Gastrocnemius medialis (tissue), 4 donors: ENCODE results near the gene CFAP57. TPM values are rescaled to one million over a fixed set of nuclear protein-coding genes. Genes with fewer than 3 reads are reported as not detected.

ENCODE experiments used
- ATAC-seq, 2 donors: fragments of 150-250 bp; one replicate each; pipeline ENCODE4 v1.9.1; 2016
- DNase-seq, 2 donors: peaks; one replicate each; pipeline ENCODE4 v3.0.0-alpha.2; 2019
- H3K27ac ChIP-seq, 4 donors: fragments of 200-600 bp; sonication (generic); 1 replicate in 1 of 4; 2 replicates in 3 of 4; pipeline ENCODE4 v1.5.1; 2016 to 2018; ENCODE audit warnings: mild to moderate bottlenecking in 2 of 4, moderate library complexity in 1 of 4
- H3K27me3 ChIP-seq, 3 donors: fragments of 200-600 bp; sonication (generic) in 2 of 3; 1 replicate in 1 of 3; 2 replicates in 2 of 3; pipeline versions ENCODE4 v1.5.1 to v1.6.0; 2016 to 2019; ENCODE audit warnings: mild to moderate bottlenecking in 1 of 3, moderate library complexity in 1 of 3
- H3K36me3 ChIP-seq, 2 donors: fragments of 200-600 bp; sonication (generic) in 1 of 2; one replicate each; pipeline ENCODE4 v1.5.1; 2017 to 2018
- H3K4me1 ChIP-seq, 2 donors: fragments of 200-600 bp; sonication (generic) in 1 of 2; one replicate each; pipeline ENCODE4 v1.5.1; 2016 to 2017; ENCODE audit warnings: mild to moderate bottlenecking in 2 of 2
- H3K4me3 ChIP-seq, 4 donors: fragments of 200-600 bp; sonication (generic) in 3 of 4; 1 replicate in 1 of 4; 2 replicates in 3 of 4; pipeline ENCODE4 v1.5.1; 2016 to 2019; ENCODE audit warnings: mild to moderate bottlenecking in 2 of 4
- H3K9me3 ChIP-seq, 3 donors: fragments of 200-600 bp; sonication (generic) in 2 of 3; 1 replicate in 1 of 3; 2 replicates in 2 of 3; pipeline ENCODE4 v1.5.1; 2016 to 2019
- POLR2A ChIP-seq, 2 donors: fragments of 450-650 bp; IDR thresholded peaks; one replicate each; pipeline ENCODE4 v1.6.1; 2017; ENCODE audit warnings: antibody characterized with exemption in 2 of 2, mild to moderate bottlenecking in 2 of 2, moderate library complexity in 2 of 2
- in situ Hi-C, 4 donors: fragments of 200-750 bp; cut with MboI; loops; one replicate each; pipeline versions ENCODE4 v1.15.0 to v1.8.0; 2017; ENCODE audit warnings: low sequenced_read_pairs in 4 of 4
- intact Hi-C: fragments of 100-400 bp; cut with DNase I; formaldehyde crosslinking; loops from one replicate; pipeline ENCODE4 v1.15.1; 2023; ENCODE audit warnings: low total_unique reads
- total RNA-seq, 4 donors: library from RNA; depleted of rRNA; stranded (reverse); fragments of >200 nt; gene quantifications; one replicate each; pipeline versions ENCODE4 v1.1.0 to v1.2.3, GENCODE V29; 2016
- TF ChIP-seq, protein P1 (sequence below), 5 experiments: fragments of 450-650 bp in 3 of 5; fragments of 200-600 bp in 2 of 5; sonication (generic) in 2 of 5; IDR thresholded peaks in 4 of 5; conservative IDR thresholded peaks in 1 of 5; 1 replicate in 4 of 5; 2 replicates in 1 of 5; pipeline ENCODE4 v1.5.1; 2016 to 2019; ENCODE audit warnings: antibody characterized with exemption in 5 of 5, mild to moderate bottlenecking in 3 of 5, moderate library complexity in 3 of 5

Gene CFAP57
- total RNA-seq, 4 donors from 2014 or later, result 0.10 to 0.13 TPM; not detected in 2

DNA sequence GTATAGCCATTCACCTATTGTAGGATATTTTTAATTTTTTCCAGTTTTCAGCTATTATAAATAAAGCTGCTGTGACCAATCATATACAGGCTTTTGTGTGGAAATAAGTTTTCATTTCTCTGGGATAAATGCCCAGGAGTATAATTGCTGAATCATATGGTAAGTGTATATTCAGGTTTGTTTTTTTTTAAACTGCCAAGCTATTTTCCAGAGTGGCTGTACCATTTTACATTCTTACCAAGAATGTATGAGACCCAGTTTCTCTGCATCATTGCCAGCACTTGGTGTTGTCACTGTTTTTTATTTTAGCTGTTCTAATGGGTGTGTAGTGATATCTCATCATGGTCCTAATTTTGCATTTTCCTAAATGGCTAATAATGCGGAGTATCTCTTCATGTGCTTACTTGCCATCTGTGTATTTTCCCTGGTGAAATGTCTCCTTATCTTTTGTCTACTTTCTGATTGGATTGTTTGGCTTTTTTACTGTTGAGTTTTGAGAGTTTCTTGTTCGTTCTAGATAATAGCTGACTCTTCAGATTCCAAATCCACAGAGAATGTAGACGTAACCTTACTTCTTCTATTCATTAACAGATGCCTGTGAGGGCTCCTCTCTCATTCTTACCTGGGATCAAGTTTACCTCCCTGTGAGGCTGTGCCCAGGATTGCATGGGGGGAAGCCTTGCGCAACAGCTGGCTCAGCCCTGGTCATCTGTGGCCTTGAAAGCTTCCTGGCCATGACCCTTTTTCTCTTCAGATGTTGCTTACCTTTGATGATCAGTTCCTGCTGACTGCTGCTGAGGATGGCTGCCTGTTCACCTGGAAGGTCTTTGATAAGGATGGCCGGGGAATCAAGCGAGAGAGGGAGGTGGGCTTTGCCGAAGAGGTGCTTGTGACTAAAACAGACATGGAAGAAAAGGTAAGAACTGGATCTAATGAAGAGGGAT lies 42.6 kb downstream of the CFAP57 start:
- in situ Hi-C loops, result no loop called here
- DNase-seq (no peak), ATAC-seq (no peak)
- H3K27me3 ChIP-seq, result peaks cover 0 to 2% (median 0%) of the 10 kb centered on the region in 3 donors
- no peak overlapping the region for H3K4me3 ChIP-seq
- no peaks in the 10 kb centered on the region for H3K36me3 ChIP-seq
- no peak for TF ChIP-seq POLR2A (IDR thresholded peaks at IDR 0.05)
- TF ChIP-seq, protein P1, sequence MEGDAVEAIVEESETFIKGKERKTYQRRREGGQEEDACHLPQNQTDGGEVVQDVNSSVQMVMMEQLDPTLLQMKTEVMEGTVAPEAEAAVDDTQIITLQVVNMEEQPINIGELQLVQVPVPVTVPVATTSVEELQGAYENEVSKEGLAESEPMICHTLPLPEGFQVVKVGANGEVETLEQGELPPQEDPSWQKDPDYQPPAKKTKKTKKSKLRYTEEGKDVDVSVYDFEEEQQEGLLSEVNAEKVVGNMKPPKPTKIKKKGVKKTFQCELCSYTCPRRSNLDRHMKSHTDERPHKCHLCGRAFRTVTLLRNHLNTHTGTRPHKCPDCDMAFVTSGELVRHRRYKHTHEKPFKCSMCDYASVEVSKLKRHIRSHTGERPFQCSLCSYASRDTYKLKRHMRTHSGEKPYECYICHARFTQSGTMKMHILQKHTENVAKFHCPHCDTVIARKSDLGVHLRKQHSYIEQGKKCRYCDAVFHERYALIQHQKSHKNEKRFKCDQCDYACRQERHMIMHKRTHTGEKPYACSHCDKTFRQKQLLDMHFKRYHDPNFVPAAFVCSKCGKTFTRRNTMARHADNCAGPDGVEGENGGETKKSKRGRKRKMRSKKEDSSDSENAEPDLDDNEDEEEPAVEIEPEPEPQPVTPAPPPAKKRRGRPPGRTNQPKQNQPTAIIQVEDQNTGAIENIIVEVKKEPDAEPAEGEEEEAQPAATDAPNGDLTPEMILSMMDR (IDR thresholded peaks at IDR 0.05 in 4 of 5, conservative IDR thresholded peaks at IDR 0.05 in 1 of 5), result no peak
- intact Hi-C loops, result no loop called here
- H3K27ac ChIP-seq, result no peak overlapping the region
- H3K4me1 ChIP-seq, result no peaks in the 10 kb centered on the region
- H3K9me3 ChIP-seq, result no peaks in the 10 kb centered on the region

DNA sequence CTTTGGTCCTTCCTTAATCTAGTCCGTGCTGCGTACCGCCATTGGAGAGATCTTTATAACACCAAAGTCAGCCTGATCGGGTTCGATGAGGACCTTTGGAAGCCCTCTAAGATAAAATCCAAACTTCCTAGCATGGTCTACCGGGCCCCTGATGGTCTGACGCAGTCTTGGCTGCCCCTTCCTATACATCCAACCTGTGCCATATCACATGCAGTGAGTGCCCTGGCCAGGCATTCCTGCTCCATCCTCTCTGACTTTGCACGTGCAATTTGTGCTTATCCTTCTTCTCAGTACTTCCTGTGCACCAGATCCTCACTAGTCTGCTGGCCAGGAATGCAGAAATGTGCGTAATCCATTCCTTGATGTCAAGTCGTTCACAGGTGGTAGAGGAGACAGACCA lies 45.6 kb downstream of the CFAP57 start:
- H3K36me3 ChIP-seq, result no peaks in the 10 kb centered on the region
- H3K27me3 ChIP-seq, result no peaks in the 10 kb centered on the region
- TF ChIP-seq, protein P1 (IDR thresholded peaks at IDR 0.05 in 4 of 5, conservative IDR thresholded peaks at IDR 0.05 in 1 of 5), result no peak
- TF ChIP-seq POLR2A (IDR thresholded peaks at IDR 0.05), result no peak
- intact Hi-C loops (no loop called here), in situ Hi-C loops (no loop called here)
- H3K4me3 ChIP-seq, result no peak overlapping the region
- DNase-seq (no peak), ATAC-seq (no peak)
- H3K4me1 ChIP-seq, result no peaks in the 10 kb centered on the region
- H3K27ac ChIP-seq, result no peak overlapping the region
- H3K9me3 ChIP-seq, result no peaks in the 10 kb centered on the region

DNA sequence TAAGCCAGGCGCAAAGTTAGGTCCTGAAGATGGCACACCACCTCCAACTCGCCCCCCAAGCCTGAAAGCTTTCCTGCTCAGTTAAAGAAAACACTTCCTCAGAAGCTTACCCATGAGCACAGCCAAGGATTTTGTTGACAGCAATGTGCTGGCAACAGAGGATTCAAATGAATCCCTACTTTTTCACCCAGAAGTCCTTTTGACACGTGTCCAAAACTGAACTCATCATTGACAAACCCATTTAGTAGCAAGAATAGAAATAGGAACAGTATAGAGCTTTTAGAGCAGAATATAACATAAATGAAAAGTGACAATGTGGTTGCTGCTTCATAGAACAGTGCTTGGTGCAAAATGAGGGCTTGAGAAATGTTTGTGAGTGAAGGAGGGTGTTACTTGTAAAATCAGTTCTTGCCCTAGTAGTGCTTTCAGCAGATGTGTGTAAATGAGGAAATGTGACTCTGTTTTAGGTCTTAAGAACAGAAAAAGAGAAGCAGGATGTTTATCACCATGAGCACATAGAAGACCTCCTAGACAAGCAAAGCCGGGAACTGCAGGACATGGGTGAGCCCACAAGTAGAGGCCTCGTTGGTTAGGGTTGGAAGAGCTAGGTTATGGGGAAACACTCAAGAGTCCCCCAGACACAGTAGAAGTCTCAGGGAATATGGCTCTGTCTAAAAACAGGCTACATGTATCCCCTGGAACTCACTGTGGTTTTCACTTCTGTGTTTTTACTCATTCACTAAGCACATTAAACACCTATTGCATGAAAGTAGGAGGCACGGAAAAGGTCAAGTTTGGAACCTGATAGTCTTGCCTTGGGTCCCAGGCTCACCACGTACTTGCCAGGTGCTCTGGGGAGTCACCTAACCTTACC lies 49.0 kb downstream of the CFAP57 start:
- TF ChIP-seq POLR2A (IDR thresholded peaks at IDR 0.05), result no peak
- TF ChIP-seq, protein P1 (IDR thresholded peaks at IDR 0.05 in 4 of 5, conservative IDR thresholded peaks at IDR 0.05 in 1 of 5), result no peak
- Histone ChIP-seq H3K27me3 (no peaks in the 10 kb centered on the region), H3K36me3 (no peaks in the 10 kb centered on the region), H3K4me1 (no peaks in the 10 kb centered on the region), H3K9me3 (no peaks in the 10 kb centered on the region), H3K27ac (no peak overlapping the region), H3K4me3 (no peak overlapping the region)
- DNase-seq (no peak), ATAC-seq (no peak)
- intact Hi-C loops, result no loop called here
- in situ Hi-C loops, result loop anchor here in 1 of 4 donors (10.0 kb wide), 1 partner anchor 194 kb away; no protein-coding TSS in a partner anchor

DNA sequence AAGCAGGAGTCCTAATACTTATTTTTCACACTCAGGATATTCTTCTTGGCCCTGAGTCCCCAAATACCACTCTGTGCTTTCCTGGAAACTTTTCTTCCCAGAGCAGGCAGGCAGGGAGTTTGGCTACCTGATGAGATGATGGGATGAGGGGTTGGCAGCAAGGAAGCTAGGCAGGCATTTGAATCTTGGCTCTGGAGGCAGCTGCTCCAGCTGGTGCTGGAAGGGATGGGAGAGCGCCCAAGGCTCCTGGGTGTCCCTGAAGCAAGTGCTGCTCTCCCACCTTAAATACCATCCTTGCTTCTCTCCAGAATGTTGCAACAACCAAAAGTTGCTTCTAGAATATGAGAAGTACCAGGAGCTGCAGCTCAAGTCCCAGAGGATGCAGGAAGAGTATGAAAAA lies 49.7 kb downstream of the CFAP57 start:
- no peaks in the 10 kb centered on the region for H3K4me1 ChIP-seq
- H3K27me3 ChIP-seq, result no peaks in the 10 kb centered on the region
- in situ Hi-C loops (loop anchor here in 1 of 4 donors (10.0 kb wide), 1 partner anchor 193 kb away; no protein-coding TSS in a partner anchor), intact Hi-C loops (no loop called here)
- H3K27ac ChIP-seq, result no peak overlapping the region
- ATAC-seq, result no peak
- TF ChIP-seq POLR2A (IDR thresholded peaks at IDR 0.05), result no peak
- TF ChIP-seq, protein P1 (IDR thresholded peaks at IDR 0.05 in 4 of 5, conservative IDR thresholded peaks at IDR 0.05 in 1 of 5), result no peak
- H3K4me3 ChIP-seq, result no peak overlapping the region
- H3K36me3 ChIP-seq, result no peaks in the 10 kb centered on the region
- no peaks in the 10 kb centered on the region for H3K9me3 ChIP-seq
- no peak for DNase-seq
